Measurements from ENCODE around the gene TMC5.
"Not testable (repeated sequence)": the region's sequence is repeated elsewhere in the genome, so short reads cannot be mapped to it uniquely, and the experiment has no call there.

Gene TMC5

GRCh38 chr16:19410435-19411171 is 7.1 kb upstream of the TMC5 start:
- no peak for DNase-seq

DNA sequence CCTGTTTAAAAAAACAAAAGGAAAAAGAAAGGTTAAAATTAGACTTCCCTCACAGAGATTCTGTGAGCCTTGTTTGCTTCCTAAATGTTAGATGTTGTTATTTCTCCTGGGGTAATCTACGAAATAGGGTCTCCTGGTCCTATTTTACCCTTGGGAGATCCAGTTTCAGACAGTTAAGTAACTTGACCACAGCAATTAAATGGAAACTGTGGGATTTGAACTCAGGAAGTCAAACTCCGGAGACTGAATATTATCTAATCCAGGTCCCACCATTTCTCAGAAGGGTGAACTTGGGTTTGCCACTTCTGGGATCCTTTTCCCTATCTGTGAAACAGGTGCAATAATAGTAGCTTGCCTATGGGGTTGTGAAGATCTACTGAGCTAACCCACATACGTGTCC is 6.4 kb upstream of the TMC5 start:
- no peak for DNase-seq

- DNase-seq, result not testable (repeated sequence)
Measured at GRCh38 chr16:19412055-19412454, 5.6 kb upstream of the TMC5 start.

GRCh38 chr16:19415461-19415860 is 2.2 kb upstream of the TMC5 start:
- DNase-seq, result no peak

GRCh38 chr16:19415918-19416317 is 1.8 kb upstream of the TMC5 start:
- no peak for DNase-seq

GRCh38 chr16:19418200-19418599 is 517 bp downstream of the TMC5 start:
- no peak for DNase-seq

DNA sequence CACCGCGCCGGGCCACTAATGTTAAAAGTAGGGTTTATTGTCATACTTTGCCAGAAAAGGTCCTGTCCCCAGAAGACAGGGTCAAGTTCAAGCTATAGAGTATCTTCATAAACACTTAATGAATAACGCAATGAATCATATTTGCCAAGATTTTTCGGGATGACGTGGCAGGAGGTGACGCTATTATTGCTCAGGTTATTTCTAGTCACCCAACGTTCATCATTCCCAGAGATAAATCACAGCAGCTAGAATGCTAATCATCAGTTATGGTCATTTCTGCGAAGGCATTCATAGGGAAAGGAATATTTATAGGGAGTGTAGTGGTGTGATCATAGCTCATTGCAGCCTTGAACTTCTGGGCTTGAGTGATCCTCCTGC is 2.0 kb downstream of the TMC5 start:
- no peak for DNase-seq

- no peak for DNase-seq
Measured at GRCh38 chr16:19424478-19424877, 6.8 kb downstream of the TMC5 start.

GRCh38 chr16:19430345-19430744 is 12.7 kb downstream of the TMC5 start:
- no peak for DNase-seq

DNA sequence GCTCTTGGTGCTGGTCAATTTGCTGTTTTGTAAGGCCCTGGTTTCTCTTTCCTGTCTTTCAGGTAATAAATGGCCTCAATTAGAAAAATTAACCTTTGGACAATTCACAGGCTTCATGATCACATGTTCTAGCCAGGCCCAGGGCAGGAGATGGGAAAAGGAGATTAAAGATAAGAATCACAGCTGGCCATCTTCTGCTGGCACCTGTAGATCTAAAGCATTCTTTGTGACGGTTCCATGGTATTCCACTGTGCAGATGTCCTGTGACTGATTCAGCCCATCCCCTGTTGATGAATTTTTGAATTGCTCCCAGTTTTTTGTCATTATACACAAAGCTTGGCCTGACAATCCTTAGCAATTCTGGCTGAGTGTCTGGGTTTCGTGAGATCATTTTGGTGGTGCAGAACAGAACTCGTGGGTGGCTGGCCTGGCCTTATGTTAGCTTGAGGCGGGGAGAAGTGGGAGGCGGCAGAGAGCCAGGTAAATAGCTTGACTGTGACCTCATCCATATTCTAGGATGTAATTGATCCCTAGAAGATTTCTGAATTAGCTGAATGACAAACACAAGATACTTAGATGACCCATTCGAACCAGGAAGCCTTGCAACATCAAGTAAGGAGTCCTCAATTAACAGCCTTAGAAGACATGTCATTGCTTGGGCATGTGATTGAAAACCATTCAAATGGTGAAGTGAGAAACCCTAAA is 14.1 kb downstream of the TMC5 start:
- no peak for DNase-seq

- no peak for DNase-seq
Measured at GRCh38 chr16:19432429-19432828, 14.7 kb downstream of the TMC5 start.

- no peak for DNase-seq
Measured at GRCh38 chr16:19434584-19434983, 16.9 kb downstream of the TMC5 start.

GRCh38 chr16:19436540-19436939 is 18.9 kb downstream of the TMC5 start:
- no peak for DNase-seq

GRCh38 chr16:19437280-19437679 is 19.6 kb downstream of the TMC5 start:
- DNase-seq, result no peak

GRCh38 chr16:19438739-19439138 is 21.1 kb downstream of the TMC5 start:
- no peak for DNase-seq

- DNase-seq, result no peak
Measured at GRCh38 chr16:19439483-19439882, 21.8 kb downstream of the TMC5 start.

GRCh38 chr16:19443659-19444058 is 26.0 kb downstream of the TMC5 start:
- DNase-seq, result no peak

GRCh38 chr16:19446300-19446846 is 28.7 kb downstream of the TMC5 start:
- no peak for DNase-seq

DNA sequence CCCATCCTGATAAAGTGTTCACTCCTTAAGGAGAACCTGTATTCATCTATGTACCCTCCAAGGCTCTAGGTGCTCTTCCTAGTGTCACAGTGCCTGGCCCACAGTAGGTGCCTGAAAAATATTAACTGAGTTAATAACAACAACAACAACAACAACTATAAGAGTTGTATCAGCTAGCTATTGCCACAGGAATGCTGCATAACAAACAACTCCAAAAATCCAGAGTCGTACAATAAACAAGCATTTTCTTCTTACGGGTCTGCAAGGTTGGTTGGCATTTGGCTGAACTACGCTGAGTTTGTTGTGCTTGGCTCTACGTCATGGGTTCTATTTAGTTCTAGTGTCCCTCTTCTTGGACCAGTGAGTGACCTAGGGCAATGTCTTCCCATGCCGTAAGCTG is 29.2 kb downstream of the TMC5 start:
- DNase-seq, result no peak

GRCh38 chr16:19450186-19450585 is 32.5 kb downstream of the TMC5 start:
- no peak for DNase-seq

GRCh38 chr16:19458722-19459379 is 41.2 kb downstream of the TMC5 start:
- DNase-seq, result no peak

DNA sequence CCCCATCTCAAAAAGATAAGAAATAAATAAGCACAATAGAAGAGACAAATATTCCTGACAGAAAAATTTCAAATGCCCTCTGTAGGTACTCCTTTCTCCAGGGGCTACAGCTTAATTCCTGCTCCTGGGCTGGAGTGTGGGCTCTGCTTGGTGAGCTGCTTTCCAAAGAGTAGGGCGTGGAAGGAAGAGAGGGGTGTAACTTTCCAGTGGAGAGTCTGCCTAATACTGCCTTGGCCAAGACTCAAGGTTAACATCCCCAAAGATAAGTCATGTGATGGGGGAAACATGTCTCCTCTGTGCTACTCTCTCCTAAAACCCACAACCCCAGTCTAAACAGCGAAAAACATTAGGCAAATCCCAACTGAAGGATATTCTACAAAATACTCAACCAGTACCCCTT is 42.7 kb downstream of the TMC5 start:
- no peak for DNase-seq

DNA sequence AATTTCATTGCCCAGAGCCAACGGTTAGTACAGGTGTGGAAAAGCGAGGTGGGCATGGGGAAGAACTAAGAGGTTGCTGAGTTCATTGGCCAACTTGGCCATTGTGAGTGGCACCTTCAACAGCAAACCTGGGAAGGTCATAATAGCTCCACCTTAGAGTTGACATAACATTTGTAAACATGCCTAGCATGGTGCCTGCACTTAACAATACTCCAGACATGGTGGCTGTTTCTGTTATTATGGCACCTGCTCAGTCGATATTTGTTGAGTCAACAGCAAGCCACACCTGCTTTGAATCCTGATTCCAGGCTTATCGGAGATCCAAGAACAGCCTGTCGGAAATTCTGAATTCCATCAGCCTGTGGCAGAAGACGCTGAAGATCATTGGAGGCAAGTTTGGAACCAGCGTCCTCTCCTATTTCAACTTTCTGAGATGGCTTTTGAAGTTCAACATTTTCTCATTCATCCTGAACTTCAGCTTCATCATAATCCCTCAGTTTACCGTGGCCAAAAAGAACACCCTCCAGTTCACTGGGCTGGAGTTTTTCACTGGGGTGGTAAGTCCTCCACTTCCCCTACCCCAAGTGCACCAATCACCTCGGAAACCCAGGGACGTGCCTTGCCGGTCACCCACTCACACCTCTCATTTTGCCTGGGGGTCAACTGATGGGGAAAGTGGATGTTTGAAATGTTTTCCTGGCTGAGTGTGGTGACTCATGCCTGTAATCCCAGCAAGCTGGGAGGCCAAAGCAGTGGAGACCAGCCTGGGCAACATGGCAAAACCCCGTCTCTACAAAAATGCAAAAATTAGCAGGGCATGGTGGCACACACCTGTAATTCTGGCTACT is 46.0 kb downstream of the TMC5 start:
- DNase-seq, result no peak

All from activated CD4-positive, alpha-beta T cell treated with anti-CD3 and anti-CD28 coated beads, Interleukin-2, amount 50 U/mL, for 1 hour (primary cell).